GM12891 (cell line): ENCODE measurements around the gene MAGI1.

Experiments
- PAX5 ChIP-seq: IDR thresholded peaks from 2 replicates; pipeline ENCODE4 v1.6.1; 2011; ENCODE audit warnings: low read length, moderate library complexity, mild to moderate bottlenecking; ENCODE audit not compliant: insufficient read depth, severe bottlenecking
- POLR2A ChIP-seq: IDR thresholded peaks from 2 replicates; pipeline ENCODE4 v1.6.1; 2011; ENCODE audit warnings: low read depth, low read length, control low read depth
- POLR2AphosphoS5 ChIP-seq: IDR thresholded peaks from 2 replicates; pipeline ENCODE4 v1.6.1; 2011; ENCODE audit warnings: low read depth, low read length, control low read depth
- POU2F2 ChIP-seq: IDR thresholded peaks from 2 replicates; pipeline ENCODE4 v1.6.1; 2011; ENCODE audit warnings: low read depth, mild to moderate bottlenecking, control low read depth, low read length, moderate library complexity
- TAF1 ChIP-seq: IDR thresholded peaks from 2 replicates; pipeline ENCODE4 v1.6.1; 2011; ENCODE audit warnings: low read depth, low read length, control low read depth

GRCh38 chr3:65951836-65952505 lies 86.7 kb downstream of the MAGI1 start:
- TF ChIP-seq PAX5: no peak
- no peak for TF ChIP-seq POLR2A
- no peak for TF ChIP-seq POLR2AphosphoS5
- no peak for TF ChIP-seq POU2F2
- TF ChIP-seq TAF1: no peak
